Islet of Langerhans (tissue), 1 donor: ENCODE data around the gene METTL26.
A peak's percentile ranks its signal among the peaks of the same experiment; 100 is the strongest.

Experiments used
- FAIRE-seq: peaks from one replicate; lab custom pipeline; 2011; peaks lifted over from hg19 to GRCh38; lab: Jason Lieb, UNC

METTL26 gene

DNA sequence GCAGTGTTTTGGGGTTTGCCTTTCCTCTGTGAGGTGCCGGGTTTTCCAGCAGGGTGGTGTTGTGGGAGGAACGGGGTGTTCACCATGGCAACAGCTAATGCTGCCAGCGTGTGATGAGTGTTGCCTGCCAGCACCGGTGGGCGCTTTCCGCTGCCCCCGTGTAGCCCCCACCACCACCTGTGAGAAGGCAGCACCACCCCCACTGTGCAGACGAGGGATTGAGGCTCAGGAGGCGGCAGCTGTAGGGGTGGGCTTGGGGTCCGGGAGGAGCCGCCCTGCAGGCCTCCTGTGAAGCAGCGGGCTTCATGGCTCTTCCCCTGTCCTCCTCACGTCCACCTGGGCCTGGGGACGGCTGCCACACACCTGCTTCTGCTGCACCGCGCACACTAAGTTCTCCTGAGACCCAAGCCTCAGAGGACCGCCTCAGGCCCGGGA lies 41.0 kb downstream of the METTL26 start:
- no peak for FAIRE-seq

DNA sequence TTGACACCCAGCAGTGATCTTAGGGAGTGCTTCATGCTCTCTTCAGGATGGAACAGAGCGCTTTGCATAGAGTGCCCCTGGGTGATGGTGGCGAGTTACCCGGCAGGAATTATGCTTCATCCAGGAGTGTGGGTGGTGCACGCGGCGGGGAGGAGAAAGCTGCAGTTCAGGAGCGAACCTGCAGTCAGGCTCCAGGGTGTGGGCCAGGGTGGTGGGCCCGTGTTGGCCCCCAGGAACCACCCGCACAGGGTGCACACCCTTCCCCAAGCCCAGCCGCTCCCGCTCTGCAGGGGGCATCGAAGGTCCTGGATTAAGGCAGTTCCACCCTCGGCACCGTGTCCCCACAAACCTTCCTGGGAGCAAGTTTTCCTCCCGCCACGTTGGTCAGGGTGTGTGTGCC lies 42.3 kb downstream of the METTL26 start:
- no peak for FAIRE-seq

DNA sequence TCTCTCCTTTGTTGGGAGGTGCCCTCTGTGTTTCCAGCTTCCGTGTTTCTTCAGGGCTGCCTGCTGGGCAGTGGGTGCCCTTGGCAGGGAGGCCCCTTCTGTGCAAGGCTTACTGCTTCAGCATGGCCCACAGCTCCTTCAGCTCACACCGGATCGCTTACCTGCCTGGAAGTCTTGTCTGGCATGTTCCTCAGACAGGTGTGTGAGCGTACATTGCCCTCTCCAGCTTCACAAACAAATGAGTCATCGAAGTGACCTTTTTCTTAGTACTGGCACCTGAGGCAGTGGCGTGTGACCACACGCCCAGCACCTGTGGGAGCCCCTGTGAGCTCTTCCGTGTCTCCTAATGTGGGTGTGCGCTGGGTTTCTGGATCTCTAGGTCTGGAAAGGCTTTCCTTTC lies 42.7 kb downstream of the METTL26 start:
- peak; percentile 81 for FAIRE-seq

DNA sequence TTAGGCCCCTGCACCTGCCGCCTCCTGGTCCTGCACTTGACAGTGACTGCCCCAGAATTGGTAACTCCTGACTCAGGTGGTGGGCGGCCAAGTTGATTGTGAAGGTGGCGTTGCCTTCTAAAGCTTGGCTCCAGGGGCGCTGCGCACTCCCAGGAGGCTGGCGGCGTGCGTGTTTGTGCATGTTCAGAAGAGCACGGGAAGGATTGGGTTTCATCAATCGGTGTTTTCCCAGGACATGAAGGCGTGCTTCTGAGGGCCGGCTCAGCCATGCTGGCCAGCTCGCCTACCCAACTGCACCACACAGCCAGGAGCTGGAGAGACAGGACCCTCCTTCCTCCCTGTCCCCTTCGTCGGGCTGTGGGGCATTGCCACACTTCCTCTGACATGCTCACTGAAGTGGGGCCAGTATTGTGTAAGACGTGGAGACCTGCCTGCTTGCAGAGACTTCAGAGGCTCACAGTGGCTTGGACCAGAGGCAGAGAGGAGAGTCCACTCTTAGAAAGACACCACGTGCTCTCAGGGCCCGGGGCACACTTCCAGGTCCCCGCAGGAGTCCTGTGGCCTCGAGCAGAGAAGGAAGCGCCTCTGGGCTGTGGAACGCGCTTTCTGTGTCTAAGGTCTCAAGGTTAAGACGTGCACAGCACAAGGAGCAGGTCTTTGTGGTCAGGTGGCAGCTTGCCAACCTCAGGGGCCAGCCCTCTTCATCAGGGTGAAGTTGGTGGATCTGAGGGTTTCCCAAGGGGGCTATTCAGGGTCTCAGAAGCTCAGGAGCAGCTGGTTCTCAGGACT lies 43.4 kb downstream of the METTL26 start:
- no peak for FAIRE-seq

- no peak for FAIRE-seq
These were observed 44.1 kb downstream of the METTL26 start for GRCh38 chr16:591892-592517.

GRCh38 chr16:591231-591630 lies 44.9 kb downstream of the METTL26 start:
- no peak for FAIRE-seq

GRCh38 chr16:590815-591200 lies 45.3 kb downstream of the METTL26 start:
- FAIRE-seq, result no peak

DNA sequence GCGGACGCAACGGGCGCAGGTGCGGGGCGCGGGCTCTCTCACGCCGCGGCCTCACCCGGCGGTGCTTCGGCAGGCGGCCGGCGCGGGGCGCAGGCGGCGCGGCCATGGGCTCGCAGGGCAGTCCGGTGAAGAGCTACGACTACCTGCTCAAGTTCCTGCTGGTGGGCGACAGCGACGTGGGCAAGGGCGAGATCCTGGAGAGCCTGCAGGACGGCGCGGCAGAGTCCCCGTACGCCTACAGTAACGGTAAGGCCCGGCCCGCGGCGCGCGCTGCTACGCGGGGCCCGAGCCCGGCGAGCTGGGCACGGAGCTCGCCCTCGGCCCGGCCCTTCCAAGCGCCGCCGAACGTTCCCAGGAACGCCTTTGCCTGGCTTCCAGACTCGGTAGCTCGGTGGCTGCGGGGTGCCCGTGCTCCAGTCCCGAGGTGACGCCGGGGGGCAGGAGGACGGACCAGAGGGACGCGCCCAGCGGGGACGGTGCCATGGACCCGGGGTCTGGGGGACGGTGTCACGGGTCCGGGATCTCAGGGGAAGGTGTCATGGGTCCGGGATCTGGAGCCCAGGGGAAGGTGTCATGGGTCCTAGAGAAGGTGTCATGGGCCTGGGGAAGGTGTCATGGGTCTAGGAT lies 45.8 kb downstream of the METTL26 start:
- FAIRE-seq, result no peak

DNA sequence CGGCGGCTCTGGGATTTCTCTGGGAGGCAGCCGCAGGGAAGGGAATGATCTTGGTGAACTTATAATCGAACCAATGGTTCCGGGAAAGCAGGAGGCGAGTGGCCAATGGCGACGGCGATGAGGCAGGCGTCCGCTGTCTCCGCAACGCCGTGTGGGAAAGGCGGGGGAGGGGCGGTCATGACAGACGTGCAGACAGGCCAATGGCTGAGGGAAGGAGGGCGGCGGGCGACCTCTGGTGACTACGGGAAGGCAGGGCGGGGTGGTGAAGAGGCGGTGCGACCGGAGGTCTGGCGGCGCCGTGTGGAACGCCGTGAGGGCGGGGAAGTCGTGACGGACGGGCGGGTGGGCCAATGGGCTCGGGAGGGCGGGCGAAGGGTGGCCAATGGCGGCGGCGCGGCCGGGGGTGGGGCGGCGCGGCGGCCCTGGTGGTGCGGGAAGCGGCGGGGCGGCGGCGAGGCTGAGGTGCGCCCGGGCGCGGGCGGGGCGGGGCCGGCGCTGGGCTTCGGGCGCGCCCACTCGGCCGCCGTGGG lies 46.4 kb downstream of the METTL26 start, which contains the start of gene RAB40C:
TSS of gene RAB40C (plus strand) at position 409 of the 530 bp plus-strand sequence. CDS start 226 bp downstream, outside the sequence.
- FAIRE-seq, result no peak

- no peak for FAIRE-seq
These were observed 47.0 kb downstream of the METTL26 start for GRCh38 chr16:588889-589657.

DNA sequence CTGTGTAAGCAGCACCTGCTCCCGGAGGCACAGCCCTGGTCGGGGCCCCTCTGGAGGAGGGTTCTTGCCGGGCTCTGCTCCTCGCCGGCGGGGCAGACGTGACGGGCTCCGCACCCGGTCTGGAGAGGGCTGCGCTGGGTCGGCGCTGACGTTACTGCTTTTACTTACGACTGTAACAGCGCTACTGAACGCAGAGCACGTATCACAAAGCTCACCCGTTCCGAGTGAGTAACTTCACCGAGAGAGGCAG lies 47.5 kb downstream of the METTL26 start:
- FAIRE-seq, result no peak

DNA sequence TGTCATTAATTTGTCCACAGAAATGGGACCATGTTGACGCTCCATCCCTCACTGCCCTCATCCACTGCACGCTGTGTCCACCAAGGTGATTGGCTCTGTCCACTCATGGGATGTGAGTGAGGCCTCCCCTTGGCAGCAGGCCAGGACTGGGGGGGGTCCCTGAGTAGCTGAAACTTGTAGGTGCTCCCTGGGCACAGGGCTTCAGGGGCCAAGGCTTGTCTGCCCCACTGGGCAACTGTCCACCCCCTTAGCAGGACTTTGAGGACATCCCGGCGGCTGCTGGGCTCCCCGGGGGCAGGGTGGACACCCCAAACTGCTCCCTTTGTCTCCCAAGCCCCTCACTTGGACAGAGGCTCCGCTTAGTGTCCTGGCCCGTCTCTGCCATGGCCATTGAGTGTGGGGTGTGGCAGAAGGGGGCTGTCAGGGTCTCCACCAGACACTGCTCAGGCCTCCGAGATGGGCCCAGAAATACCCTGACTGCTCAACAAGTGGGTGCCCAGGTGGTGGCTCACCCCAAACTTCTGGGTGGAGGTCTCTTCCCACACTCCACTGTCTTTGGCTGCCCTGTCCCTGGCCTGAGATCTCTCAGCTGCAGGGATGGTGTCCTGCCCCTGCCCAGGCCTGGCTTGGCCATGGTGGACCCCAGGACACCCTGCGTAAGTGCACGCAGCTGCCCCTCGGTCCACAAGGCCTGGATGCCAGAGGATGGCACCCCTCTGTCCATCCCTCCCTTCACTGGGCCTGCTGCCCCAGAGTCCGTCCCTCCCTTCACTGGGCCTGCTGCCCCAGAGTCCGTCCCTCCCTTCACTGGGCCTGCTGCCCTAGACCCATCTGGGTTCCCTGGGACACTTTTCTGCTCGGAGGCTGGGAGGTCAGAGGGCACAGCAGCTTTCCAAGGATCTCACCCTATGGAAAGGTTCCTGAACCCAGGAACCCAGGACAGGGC lies 49.2 kb downstream of the METTL26 start:
- no peak for FAIRE-seq

DNA sequence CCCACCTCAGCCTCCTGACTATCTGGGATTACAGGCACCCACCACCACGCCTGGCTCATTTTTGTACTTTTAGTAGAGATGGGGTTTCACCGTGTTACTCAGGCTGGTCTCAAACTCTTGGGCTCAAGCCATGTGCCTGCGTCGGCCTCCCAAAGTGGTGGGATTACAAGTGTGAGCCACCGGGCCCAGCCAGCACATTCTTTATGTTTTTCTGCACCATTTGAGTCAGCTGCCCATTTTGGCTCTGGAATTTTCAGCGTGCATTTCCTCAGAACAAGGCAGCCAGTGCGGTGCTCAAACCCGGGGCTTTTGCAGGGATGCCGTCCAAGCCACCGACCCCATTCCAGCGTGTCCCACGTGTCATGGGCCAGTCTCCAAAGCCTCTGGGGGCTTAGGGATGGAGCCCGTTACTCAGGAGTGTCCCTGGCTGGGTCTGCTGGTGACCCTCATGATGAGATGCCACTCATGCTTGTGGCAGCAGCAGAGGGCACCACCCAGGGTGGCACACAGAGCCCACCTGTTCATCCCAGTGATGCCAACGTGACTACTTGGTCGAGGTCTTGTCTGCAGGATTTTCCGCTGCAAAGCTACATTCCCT lies 50.0 kb downstream of the METTL26 start:
- no peak for FAIRE-seq

GRCh38 chr16:585351-585750 lies 50.8 kb downstream of the METTL26 start:
- FAIRE-seq, result no peak
